ENCODE data around the gene LMTK3.

Gene LMTK3, protein sequence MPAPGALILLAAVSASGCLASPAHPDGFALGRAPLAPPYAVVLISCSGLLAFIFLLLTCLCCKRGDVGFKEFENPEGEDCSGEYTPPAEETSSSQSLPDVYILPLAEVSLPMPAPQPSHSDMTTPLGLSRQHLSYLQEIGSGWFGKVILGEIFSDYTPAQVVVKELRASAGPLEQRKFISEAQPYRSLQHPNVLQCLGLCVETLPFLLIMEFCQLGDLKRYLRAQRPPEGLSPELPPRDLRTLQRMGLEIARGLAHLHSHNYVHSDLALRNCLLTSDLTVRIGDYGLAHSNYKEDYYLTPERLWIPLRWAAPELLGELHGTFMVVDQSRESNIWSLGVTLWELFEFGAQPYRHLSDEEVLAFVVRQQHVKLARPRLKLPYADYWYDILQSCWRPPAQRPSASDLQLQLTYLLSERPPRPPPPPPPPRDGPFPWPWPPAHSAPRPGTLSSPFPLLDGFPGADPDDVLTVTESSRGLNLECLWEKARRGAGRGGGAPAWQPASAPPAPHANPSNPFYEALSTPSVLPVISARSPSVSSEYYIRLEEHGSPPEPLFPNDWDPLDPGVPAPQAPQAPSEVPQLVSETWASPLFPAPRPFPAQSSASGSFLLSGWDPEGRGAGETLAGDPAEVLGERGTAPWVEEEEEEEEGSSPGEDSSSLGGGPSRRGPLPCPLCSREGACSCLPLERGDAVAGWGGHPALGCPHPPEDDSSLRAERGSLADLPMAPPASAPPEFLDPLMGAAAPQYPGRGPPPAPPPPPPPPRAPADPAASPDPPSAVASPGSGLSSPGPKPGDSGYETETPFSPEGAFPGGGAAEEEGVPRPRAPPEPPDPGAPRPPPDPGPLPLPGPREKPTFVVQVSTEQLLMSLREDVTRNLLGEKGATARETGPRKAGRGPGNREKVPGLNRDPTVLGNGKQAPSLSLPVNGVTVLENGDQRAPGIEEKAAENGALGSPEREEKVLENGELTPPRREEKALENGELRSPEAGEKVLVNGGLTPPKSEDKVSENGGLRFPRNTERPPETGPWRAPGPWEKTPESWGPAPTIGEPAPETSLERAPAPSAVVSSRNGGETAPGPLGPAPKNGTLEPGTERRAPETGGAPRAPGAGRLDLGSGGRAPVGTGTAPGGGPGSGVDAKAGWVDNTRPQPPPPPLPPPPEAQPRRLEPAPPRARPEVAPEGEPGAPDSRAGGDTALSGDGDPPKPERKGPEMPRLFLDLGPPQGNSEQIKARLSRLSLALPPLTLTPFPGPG (N-terminal part only)

DNA sequence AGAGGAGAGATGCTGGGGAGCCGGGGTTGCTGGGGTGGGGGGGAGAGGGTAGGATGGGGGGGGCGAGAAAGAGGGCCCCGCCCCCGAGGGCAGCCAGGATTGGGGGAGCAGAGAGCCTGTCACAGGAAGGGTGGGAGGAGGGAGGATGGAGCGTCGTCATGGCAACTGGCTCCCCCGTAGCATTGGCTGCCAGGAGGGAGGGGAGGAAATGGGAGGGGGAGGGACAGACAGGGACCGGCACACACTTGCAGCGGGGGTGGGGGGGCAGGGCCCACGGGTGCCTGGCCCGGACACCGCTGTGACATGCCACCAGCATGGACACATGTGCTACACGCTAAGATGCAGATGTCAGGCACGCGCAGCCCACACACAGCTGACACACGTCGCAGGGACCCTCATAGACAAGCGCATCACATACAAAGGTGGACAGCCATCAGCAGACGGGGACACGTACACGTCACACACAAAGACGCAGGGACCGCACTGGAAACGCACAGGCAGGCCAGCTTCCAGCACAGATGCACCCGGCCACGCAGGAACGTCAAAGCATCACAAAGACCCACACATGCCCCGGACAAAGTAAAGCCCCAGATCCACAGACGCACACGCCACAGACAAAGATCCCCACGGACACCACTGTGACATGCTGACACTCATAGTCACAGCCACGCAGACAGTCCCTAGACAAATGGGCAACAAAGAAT is at the start of gene LMTK3:
Gene LMTK3, minus strand, starts transcription at position 36 of the 704 bp plus-strand sequence. CDS start 259 bp downstream, outside the sequence.
- DNase-seq, result no peak

DNA sequence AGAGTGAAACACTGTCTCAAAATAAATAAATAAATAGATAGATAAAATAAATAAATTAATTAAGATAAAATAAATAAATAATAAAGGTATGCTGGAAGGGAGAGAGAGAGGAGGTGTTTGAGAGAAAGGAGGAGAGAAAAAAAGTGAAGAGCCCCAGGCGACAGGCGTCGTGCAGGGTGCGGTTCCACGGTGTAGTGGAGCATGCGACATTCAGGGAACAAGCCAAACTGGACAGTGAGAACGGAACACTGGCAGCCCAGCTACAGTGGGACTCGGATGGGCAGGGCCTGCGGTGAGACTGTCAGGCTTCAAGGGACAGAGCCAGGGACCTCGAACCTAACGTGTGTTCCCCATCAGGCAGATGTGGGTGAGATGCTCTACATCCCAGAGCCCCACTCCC is 49.8 kb upstream of the LMTK3 start:
- DNase-seq, result no peak

DNA sequence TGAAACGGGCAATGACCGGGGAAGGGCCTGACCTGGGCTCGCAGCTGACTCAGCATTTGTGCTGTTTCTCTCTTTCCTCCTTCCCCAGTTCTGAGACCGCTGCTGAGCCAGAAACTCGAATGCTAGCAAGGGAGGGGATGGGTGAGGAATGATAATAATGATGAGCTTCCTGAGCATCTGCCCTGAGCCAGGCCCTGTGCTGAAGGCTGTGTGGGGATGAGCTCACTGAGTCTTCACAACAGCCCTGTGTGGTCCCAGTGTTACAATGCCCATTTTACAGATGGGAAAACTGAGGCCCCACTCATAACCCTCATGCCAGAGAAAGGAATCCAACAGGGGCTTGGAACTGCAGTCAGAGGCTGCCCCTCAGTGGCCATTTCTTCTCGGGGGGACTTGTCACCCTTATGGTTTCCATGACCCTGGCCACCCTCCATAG is 48.5 kb upstream of the LMTK3 start:
- no peak for DNase-seq

DNA sequence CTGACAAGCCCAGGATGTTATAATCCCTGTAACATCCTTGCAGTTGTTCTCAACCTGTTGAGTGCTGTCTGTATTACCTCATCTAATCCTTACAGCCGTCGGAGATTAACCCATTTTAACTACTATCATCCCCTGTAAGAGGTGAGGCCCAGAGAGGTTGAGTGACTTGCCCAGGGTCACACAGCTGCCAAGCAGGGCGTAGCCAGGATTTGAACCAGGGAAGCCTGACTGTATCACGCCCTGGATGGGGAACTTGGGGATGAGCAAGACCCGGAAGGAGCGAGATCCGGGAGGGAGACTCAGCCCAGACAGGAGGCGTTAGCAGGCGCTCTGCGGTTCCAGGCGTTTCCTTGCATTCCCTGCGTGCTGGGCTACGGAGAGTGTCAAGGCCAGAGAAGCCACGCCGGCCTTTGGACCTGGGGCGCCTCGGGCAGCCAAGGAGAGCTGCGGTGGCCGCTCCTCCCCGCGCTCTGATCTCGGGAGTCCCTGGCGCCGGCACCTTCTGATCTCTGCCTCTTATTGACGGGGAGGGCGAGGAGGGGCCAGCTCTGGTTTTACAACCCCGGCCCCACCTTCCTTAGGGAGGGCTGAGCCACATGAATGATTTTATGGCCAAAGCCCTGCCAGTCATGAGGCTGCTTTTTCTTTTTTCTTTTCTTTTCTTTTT is 46.5 kb upstream of the LMTK3 start:
- peak in 1 of 2 donors; percentile 8 for DNase-seq

DNA sequence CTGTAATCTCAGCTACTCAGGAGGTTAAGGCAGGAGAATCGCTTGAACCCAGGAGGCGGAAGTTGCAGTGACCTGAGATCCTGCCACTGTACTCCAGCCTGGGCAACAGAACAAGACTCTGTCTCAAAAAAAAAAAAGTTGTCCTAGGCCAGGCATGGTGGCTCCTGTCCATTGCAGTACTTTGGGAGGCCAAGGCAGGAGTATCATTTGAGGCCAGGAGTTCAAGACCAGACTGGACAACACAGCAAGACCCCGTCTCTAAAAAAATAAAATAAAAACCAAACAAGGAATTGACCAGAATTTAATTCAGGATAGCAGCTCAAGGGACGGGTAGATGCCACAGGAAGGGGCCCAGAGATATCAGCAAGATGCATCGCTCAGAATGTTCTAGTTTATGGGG is 45.2 kb upstream of the LMTK3 start:
- DNase-seq, result no peak

DNA sequence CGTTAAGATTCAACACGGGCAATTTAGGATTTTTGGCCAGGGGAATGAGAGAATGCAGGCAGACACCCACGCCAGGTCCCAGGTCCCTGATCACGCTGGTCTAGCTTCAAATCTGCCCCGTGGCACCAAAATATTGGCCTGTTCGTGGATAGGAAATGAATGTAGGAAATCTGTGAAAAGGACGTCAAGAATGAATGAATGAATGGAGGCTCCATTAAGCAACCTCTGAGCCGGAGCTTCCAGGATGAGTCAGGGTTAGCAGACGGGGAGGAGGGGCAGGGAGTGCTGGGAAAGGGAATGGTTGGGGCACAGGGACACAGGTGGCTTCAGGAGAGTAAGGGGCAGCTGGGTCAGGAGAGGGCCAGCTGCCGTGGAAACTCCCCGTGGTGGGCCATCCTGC is 44.5 kb upstream of the LMTK3 start:
- no peak for DNase-seq

DNA sequence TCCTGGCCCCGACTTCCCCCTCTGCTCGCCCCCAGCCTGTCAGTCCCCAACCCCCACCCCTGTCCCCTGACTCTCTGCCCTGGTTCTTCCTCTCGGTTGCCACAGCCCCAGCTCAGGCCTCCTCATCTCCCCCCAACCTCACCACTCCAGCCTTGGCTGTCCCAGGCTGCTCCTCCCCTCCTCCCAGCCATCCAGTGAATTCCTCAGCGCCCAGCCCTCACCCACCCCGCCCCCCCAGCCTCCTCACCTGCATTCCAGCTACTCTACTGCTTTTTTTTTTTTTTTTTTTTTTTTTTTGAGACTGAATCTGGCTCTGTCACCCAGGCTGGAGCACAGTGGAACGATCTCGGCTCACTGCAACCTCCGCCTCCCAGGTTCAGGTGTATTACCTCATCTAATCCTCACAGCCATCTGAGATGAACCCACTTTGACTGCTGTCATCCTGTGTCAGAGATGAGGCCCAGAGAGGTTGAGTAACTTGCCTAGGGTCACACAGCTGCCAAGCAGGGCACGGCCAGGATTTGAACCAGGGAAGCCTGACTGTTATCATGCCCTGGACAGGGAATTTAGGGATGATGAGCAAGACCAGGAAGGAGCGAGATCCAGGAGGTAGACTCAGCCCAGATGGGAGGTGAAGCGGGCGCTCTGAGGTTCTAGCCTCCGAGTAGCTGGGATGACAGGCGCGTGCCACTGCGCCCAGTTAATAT is 42.9 kb upstream of the LMTK3 start:
- DNase-seq, result no peak

DNA sequence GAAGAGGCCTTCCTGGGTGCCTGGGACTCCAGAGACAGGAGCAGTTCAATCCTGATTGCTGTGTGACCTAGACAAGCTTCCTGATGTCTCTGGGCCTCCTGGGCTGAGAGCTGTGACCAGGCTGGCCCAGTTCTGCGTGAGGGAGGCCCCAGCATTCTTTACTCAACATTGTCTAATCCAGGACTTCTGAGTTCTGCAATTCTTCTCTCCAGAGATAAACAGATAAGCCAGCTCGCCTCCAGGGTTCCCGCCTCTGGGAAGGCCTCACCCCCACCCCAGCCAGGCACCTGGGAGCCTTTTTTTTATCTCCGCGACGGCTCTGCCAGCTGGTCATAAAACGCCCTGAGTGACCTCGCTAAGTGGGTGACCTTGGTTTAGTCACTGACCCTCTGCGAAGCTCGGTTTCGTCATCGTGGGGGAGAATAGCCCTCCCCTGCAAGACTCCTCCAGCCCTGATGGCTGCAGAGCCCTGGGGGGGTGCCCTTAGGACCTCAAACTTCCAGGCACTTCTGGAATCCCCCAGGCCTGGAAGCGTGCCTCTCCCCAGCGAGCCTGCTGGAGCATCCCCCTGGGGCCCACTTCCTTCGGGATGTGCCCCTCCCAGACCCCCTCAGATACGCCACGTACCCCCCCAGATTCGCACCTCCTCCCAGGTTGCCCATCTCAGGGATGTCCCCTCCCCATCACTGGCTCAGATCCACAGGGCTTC is 42.2 kb upstream of the LMTK3 start:
- DNase-seq, result no peak

DNA sequence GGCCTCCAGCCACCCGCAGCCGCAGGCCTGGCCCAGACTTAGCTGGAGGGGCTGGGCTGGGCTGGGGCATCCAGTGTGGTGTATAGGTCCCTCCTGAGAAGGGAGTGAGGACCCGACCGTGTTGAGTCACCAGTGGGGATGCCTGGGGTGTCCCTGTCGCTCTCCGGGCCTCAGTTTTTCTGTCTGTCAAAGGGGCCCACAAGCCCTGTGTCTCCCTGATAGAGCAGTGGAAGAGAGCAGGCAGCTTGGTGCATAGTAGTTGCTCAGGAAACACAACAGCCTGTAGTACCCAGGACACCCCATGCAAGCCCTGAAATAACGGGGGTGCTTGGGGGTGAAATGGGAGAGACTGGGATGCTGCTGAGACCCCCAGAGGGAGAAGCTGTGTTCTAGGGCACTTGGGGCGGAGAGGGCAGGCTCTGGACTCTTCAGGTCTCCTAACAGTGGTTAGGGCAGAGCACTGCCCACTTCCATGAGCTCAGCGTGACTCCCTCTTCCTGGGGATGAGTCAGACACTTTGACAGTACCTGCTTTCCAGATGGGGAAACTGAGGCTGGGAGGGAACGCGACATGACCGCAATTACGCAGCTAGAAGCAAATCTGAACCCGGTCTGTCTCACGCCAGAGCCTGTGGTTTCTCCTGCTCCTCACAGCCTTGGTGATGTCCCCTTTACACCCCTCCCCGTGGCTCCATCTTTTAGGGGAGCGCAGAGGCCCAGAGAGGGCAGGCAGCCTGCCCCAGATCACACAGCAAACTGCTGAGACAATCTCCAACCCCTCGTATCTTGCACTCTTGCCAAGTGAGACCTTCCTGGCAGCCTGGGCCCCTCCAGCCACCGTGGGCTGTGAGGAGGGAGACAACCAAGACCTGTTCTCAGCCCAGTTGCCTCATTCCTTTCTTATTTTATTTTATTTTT is 41.0 kb upstream of the LMTK3 start:
- DNase-seq, result no peak

DNA sequence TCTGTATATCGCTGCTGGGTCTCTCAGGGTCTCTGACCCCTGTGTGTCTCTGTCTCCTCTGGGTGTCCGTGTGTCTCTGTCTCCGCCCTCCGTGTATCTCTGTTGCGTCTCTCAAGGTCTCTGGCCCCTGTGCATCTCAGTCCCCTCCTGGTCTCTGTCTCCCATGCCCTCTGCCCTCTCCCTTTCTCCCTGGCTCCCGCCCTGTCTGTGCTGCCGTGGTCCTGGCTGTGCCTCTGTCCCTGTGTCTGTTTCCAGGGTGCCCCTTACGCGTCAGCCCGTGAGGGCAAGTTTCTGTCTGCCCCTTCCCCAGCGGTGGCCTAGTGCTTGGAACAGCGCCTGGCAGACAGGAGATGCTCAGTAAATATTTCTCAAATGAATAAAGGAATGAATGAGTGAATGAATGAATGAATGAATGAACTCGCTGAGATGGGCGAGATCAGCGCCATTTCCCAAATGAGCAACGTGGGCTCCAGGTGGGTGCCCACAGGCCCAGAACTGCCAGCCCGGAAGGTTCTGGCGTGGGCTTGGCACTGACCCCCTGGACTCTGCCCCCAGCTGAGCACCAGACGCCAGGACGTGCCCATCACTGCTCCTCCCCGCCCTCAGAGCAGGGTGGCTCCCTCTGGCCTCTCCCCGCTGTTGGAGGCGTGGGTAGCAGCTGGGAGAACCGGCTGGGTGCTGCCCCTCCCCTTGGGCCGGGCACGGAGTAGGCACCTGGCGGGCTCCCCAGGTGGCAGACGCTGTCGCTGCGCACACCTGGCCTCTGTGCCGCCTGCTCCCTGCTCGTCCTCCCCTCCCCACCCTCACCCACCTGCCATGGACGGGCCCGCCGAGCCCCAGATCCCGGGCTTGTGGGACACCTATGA is 40.0 kb upstream of the LMTK3 start, which contains the start of gene SULT2B1:
Gene SULT2B1, plus strand, starts transcription at position 736 of the 866 bp plus-strand sequence. Its CDS starts 81 bp downstream, at position 817.
- no peak for DNase-seq

DNA sequence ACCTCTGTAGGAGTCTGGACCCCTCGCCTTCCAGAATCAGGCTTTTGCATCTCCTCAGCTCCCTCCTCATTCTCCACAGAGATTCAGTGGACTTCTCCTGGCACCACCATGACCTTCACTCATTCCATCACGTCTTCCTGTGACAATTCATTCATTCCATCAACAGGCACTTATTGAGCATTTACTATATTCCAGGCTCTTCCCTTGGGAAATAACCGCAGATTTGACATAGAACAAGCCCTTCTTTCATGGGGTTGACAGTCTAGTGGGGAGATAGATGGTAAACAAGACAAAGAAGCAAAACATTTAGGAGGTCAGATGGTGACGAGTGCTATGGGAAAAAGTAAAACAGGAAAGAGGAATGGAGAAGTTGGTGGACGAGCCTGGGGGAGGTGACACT is 37.7 kb upstream of the LMTK3 start:
- DNase-seq, result no peak

DNA sequence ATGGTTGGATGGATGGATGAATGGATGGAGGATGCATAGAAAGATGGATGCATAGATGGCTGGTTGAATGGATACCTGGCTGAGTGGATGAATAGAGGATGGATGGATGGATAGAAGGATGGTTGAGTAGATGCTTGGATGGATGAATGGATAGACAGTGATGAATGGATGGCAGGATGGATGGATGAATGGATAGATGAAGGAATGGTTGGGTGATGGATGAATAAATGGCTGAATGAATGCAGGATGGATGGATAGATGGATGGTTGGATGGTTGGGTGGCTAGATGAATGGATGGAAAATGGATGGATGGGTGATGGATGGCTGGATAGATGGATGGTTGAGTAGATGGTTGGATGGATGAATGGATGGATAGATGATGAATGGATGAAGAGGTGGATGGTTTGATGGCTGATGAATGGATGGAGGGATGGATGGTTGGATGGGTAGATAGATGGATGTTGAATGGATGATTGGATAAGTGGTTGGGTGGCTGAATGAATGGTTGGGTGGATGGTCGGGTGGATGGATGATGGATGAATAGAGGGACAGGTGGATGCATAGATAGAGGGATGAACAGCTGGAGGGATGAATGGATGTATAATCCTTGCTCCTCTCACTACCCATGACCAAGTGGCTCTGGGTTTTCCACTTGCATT is 36.7 kb upstream of the LMTK3 start:
- DNase-seq, result no peak

DNA sequence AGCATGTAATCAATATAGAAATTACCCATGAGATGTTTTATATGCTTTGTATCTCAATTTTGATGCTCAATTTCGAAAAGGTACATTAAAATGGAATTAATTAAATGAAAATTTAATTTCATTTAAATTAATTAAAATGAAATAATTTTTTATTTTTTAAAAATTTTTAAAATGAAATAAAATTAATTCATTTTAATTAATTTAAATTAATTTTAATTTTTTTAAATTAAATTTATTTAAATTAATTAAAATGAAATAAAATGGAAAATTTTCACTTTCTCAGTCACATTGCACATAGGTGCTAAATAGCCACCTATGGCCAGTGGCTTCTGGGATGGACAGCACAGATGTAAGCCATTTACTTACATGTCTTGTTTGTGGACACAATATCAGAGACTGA is 36.1 kb upstream of the LMTK3 start:
- no peak for DNase-seq

DNA sequence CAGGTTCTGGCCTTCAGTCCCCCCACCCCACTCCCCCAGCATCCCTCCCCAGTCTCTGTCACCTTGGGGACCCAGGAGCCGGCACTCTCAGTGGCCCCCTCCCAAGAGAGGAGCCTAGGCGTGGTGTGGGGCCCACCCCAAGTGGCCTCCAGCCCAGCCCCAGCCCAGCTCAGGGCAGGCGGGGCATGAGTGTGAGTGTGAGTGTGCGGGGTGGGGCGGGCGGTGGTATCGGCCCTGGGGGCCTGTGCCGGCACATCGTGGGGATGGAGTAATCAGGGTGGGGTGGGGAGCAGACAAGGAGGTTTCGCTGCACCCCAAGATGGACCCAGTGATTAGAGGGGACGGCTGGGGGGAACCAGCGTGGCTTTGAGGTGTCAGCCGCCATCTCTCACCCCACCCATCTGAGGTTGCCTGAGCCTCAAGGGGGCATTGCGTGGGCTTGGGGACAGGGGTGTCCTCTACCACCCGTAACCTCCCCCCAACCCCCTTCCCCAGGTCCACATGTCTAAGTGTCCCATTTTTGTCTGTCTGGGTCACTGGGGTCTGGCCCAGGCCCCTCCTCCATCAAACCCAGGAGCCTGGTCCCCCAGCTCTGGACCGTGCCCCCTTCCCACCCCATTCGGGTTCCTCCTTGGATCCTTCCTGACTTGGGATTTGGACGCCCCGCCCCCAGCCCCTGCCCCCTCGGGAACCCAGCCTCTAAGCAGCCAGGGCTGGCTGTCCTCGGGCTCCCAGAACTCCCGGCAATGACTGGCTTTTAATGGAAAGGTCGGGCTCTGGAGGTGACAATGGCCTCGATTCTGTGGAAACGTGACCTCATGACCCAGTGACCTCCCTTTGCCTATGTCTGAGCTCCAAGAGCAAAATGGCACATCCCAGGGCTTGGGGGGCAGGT is 33.5 kb upstream of the LMTK3 start:
- no peak for DNase-seq

DNA sequence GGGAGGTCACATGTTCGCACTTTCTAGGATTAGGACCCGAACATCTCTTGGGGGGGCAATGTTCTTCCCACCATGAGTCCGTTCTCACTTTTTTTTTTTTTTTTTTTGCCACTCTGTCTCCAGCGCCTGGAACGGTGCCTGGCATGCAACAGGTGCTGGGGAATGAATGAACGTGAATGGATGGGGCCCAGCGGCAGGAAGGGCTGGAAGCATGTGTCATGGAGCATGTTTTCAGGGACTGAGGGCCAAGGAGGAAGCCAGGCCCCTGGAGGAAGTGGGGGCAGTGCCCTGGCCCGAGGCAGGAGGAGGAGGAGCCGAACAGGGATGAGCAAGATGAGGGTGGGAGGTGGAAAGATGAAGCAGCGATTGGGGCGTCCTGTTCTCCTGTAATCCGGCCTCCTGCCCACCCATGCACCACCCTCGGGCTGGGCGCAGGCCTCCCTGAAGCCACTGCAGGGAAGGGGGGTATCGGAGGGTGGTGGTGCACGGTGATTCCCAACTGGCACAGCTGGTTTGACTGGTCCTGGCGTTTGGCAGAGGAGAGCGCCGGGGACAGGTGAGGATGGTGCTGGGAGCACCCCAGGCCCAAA is 31.6 kb upstream of the LMTK3 start:
- DNase-seq, result no peak

DNA sequence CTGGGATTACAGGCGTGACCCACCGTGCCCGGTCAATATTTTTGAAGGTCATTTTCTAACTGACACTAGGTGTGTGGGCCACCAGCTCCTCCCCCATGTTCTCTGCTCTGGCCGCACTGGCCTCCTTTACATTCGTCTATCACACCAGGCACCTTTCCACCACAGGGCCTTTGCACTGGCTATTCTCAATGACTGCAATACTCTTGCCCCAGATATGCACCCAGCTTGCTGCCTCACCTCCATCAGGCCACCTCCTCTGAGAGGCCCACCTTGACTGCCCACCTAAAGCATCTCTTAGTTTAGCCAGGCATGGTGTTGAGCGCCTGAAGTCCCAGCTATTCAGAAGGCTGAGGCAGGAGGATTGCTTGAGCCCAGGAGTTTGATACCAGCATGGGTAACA is 30.2 kb upstream of the LMTK3 start:
- DNase-seq, result no peak

All from bone marrow (tissue), 2 donors.